H9 (cell line): ENCODE data around the gene CCDC85A. TPM values are rescaled to one million over a fixed set of nuclear protein-coding genes. Genes with fewer than 3 reads are reported as not detected.

Experiments used
- DNase-seq: peaks from one replicate; pipeline ENCODE4 v3.0.0-alpha.2; 2017
- H2AFZ ChIP-seq: one replicate; pipeline ENCODE4 v1.6.1; 2013; ENCODE audit warnings: mild to moderate bottlenecking, low read length, control low read depth, moderate library complexity
- H2AK5ac ChIP-seq: 2 replicates; pipeline ENCODE4 v1.6.1; 2013; ENCODE audit warnings: low read length, control low read depth, mixed read lengths; ENCODE audit not compliant: insufficient read length
- H2BK120ac ChIP-seq: one replicate; pipeline ENCODE4 v1.6.1; 2013; ENCODE audit warnings: low read depth, mild to moderate bottlenecking, low read length, control low read depth, inconsistent platforms; ENCODE audit not compliant: poor library complexity, severe bottlenecking
- H2BK12ac ChIP-seq: 2 replicates; pipeline ENCODE4 v1.6.1; 2013; ENCODE audit warnings: low read length, control low read depth, mixed read lengths, low read depth; ENCODE audit not compliant: insufficient read length
- H2BK15ac ChIP-seq: 2 replicates; pipeline ENCODE4 v1.6.1; 2013; ENCODE audit warnings: low read depth, low read length, control low read depth
- H2BK20ac ChIP-seq: one replicate; pipeline ENCODE4 v1.6.1; 2013; ENCODE audit warnings: low read depth, mild to moderate bottlenecking, low read length, control low read depth, inconsistent platforms; ENCODE audit not compliant: poor library complexity, severe bottlenecking
- H2BK5ac ChIP-seq: 2 replicates; pipeline ENCODE4 v1.6.1; 2013; ENCODE audit warnings: low read length, control low read depth, mixed read lengths; ENCODE audit not compliant: insufficient read length
- H3K14ac ChIP-seq: 2 replicates; pipeline ENCODE4 v1.6.1; 2013; ENCODE audit warnings: low read length, control low read depth; ENCODE audit not compliant: insufficient read depth
- H3K18ac ChIP-seq: 2 replicates; pipeline ENCODE4 v1.6.1; 2013; ENCODE audit warnings: low read depth, mild to moderate bottlenecking, mixed read lengths, low read length, control low read depth; ENCODE audit not compliant: insufficient read length
- H3K23ac ChIP-seq: 2 replicates; pipeline ENCODE4 v1.6.1; 2013; ENCODE audit warnings: low read length, control low read depth, mixed read lengths, low read depth; ENCODE audit not compliant: insufficient read length
- H3K23me2 ChIP-seq: 2 replicates; pipeline ENCODE4 v1.6.1; 2013; ENCODE audit warnings: low read depth, mild to moderate bottlenecking, mixed read lengths, low read length, control low read depth; ENCODE audit not compliant: insufficient read length, poor library complexity, severe bottlenecking
- H3K27ac ChIP-seq: 2 replicates; pipeline ENCODE4 v1.5.1; 2013; ENCODE audit warnings: low read length, control low read depth, mixed read lengths, low read depth; ENCODE audit not compliant: insufficient read length
- H3K27me3 ChIP-seq: 2 replicates; pipeline ENCODE4 v1.6.1; 2013; ENCODE audit warnings: low read length, control low read depth, inconsistent platforms; ENCODE audit not compliant: insufficient read depth
- H3K4ac ChIP-seq: 2 replicates; pipeline ENCODE4 v1.6.1; 2013; ENCODE audit warnings: low read depth, mild to moderate bottlenecking, control low read depth, inconsistent platforms, low read length, moderate library complexity
- H3K4me1 ChIP-seq: 2 replicates; pipeline ENCODE4 v1.6.1; 2013; ENCODE audit warnings: low read length, control low read depth, inconsistent platforms; ENCODE audit not compliant: insufficient read depth
- H3K4me2 ChIP-seq: 2 replicates; pipeline ENCODE4 v1.6.1; 2013; ENCODE audit warnings: low read length, control low read depth, mixed read lengths; ENCODE audit not compliant: insufficient read length, insufficient read depth
- H3K56ac ChIP-seq: 2 replicates; pipeline ENCODE4 v1.6.1; 2013; ENCODE audit warnings: low read depth, mild to moderate bottlenecking, mixed read lengths, low read length, control low read depth; ENCODE audit not compliant: insufficient read length
- H3K79me1 ChIP-seq: 2 replicates; pipeline ENCODE4 v1.6.1; 2013; ENCODE audit warnings: low read depth, mild to moderate bottlenecking, moderate library complexity, low read length, control low read depth, inconsistent platforms; ENCODE audit not compliant: insufficient read depth, poor library complexity, severe bottlenecking
- H3K79me2 ChIP-seq: 2 replicates; pipeline ENCODE4 v1.6.1; 2013; ENCODE audit warnings: low read length, control low read depth, inconsistent platforms; ENCODE audit not compliant: insufficient read depth
- H3K9ac ChIP-seq: 2 replicates; pipeline ENCODE4 v1.6.1; 2013; ENCODE audit warnings: low read length, control low read depth, mixed read lengths; ENCODE audit not compliant: insufficient read length; ENCODE audit errors: extremely low read depth
- H3K9me3 ChIP-seq: one replicate; pipeline ENCODE4 v1.6.1; 2013; ENCODE audit warnings: low read depth, low read length, inconsistent platforms; ENCODE audit not compliant: control insufficient read depth
- H3T11ph ChIP-seq: one replicate; pipeline ENCODE4 v1.6.1; 2013; ENCODE audit warnings: mild to moderate bottlenecking, low read length, control low read depth, inconsistent platforms
- H4K20me1 ChIP-seq: one replicate; pipeline ENCODE4 v1.6.1; 2013; ENCODE audit not compliant: control insufficient read depth, insufficient read length, insufficient read depth
- H4K5ac ChIP-seq: 2 replicates; pipeline ENCODE4 v1.6.1; 2013; ENCODE audit warnings: low read depth, mild to moderate bottlenecking, mixed read lengths, low read length, control low read depth; ENCODE audit not compliant: insufficient read length
- H4K8ac ChIP-seq: replicated peaks from 2 replicates; pipeline ENCODE4 v1.6.1; 2013; ENCODE audit warnings: low read length, control low read depth, mixed read lengths, low read depth; ENCODE audit not compliant: insufficient read length
- H4K91ac ChIP-seq: 2 replicates; pipeline ENCODE4 v1.6.1; 2013; ENCODE audit warnings: low read depth, mild to moderate bottlenecking, moderate library complexity, mixed read lengths, low read length, control low read depth; ENCODE audit not compliant: insufficient read length
- H3K27ac Mint-ChIP-seq, 3 experiments: 2 replicates in 2 of 3; 3 replicates in 1 of 3; pipeline ENCODE4 v1.8.0; 2020 to 2021; ENCODE audit warnings: mixed read lengths in 3 of 3, mild to moderate bottlenecking in 1 of 3, moderate library complexity in 1 of 3
- H3K27me3 Mint-ChIP-seq: 2 replicates; pipeline ENCODE4 v1.8.0; 2021; ENCODE audit warnings: low read depth, mild to moderate bottlenecking, moderate library complexity, mixed read lengths
- H3K36me3 Mint-ChIP-seq, 3 experiments: 2 replicates in 2 of 3; 3 replicates in 1 of 3; pipeline ENCODE4 v1.8.0; 2020 to 2021; ENCODE audit warnings: low read depth in 3 of 3, mixed read lengths in 3 of 3; ENCODE audit not compliant: insufficient read depth in 1 of 3
- H3K4me1 Mint-ChIP-seq, 2 experiments: 2 replicates each; pipeline ENCODE4 v1.8.0; 2020; ENCODE audit warnings: mixed read lengths in 2 of 2
- H3K4me3 Mint-ChIP-seq, 2 experiments: 2 replicates in 1 of 2; 3 replicates in 1 of 2; pipeline ENCODE4 v1.8.0; 2020 to 2021; ENCODE audit warnings: mild to moderate bottlenecking in 2 of 2, mixed read lengths in 2 of 2, moderate library complexity in 1 of 2
- H3K9me3 Mint-ChIP-seq, 2 experiments: 2 replicates in 1 of 2; 3 replicates in 1 of 2; pipeline ENCODE4 v1.8.0; 2020; ENCODE audit warnings: mild to moderate bottlenecking in 2 of 2, mixed read lengths in 2 of 2, moderate library complexity in 1 of 2
- CTCF ChIP-seq: fragments of 200-600 bp; sonication (generic); conservative IDR thresholded peaks from 3 replicates; pipeline ENCODE4 v1.8.0; 2021; ENCODE audit warnings: antibody characterized with exemption, mild to moderate bottlenecking
- WGBS: extraction: QIAGEN DNeasy Blood & Tissue Kit; methylation state at CpG from one replicate; pipeline ENCODE4 v1.1.7; 2013; ENCODE audit warnings: missing lambda C conversion rate, low lambda C conversion rate, mixed read lengths; ENCODE audit not compliant: insufficient read length; ENCODE audit errors: extremely low coverage; 5-methylcytosine and 5-hydroxymethylcytosine counted together
- total RNA-seq: library from RNA; stranded (reverse); gene quantifications from 2 replicates; pipeline ENCODE4 v1.2.1, GENCODE V29; 2021

Gene CCDC85A
- total RNA-seq, 1 experiment from 2014 or later = 0.17 TPM

DNA sequence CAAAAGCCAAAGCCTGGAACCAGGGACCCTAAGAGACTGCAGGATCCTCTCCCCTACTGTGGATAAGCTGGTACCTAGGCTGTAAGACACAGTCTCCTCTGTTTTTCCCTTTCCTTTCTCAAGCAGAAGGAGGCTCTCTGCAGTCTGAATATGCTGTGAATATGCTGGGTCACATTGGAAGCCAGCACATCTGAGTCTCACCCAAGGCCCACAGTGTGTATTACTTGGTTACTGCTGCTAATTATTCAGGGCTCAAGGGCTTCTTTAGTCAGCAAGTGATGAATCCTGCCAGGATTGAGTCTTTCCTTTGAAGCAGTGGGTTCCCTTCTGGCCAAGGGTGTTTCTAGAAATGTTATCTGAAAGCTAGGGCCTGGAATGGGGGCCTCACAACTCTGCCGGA, 60.7 kb downstream of the CCDC85A start:
- no peak overlapping the region for H3K27ac Mint-ChIP-seq
- DNase-seq = no peak
- no peaks in the 10 kb centered on the region for H3K79me1 ChIP-seq
- no peak overlapping the region for H3K4ac ChIP-seq
- H3K14ac ChIP-seq = no peak overlapping the region
- no peaks in the 10 kb centered on the region for H3K4me1 ChIP-seq
- H4K8ac ChIP-seq = no peak overlapping the region
- no peak overlapping the region for H2AFZ ChIP-seq
- no peak overlapping the region for H2AK5ac ChIP-seq
- no peaks in the 10 kb centered on the region for H3K4me1 Mint-ChIP-seq
- H3K36me3 Mint-ChIP-seq = peaks cover 0 to 4% (median 0%) of the 10 kb centered on the region in 3 experiments; a peak in 1 of 7 replicates
- H3K27me3 Mint-ChIP-seq = peaks cover 3% of the 10 kb centered on the region
- no peak overlapping the region for H3T11ph ChIP-seq
- no peaks in the 10 kb centered on the region for H3K79me2 ChIP-seq
- no peak overlapping the region for H4K5ac ChIP-seq
- H3K9ac ChIP-seq = no peak overlapping the region
- no peak overlapping the region for H3K27ac ChIP-seq
- WGBS = no CpG with 5 or more reads among the region's 1 CpG
- no peak for TF ChIP-seq CTCF
- no peak overlapping the region for H2BK5ac ChIP-seq
- H2BK12ac ChIP-seq = no peak overlapping the region
- H3K23ac ChIP-seq = no peak overlapping the region
- no peaks in the 10 kb centered on the region for H4K20me1 ChIP-seq
- no peak overlapping the region for H3K18ac ChIP-seq
- no peak overlapping the region for H2BK15ac ChIP-seq
- H3K4me2 ChIP-seq = no peak overlapping the region
- no peaks in the 10 kb centered on the region for H3K27me3 ChIP-seq
- H3K56ac ChIP-seq = no peak overlapping the region
- no peak overlapping the region for H4K91ac ChIP-seq
- H3K4me3 Mint-ChIP-seq = no peak overlapping the region
- no peak overlapping the region for H2BK120ac ChIP-seq
- H3K23me2 ChIP-seq = no peaks in the 10 kb centered on the region
- H2BK20ac ChIP-seq = no peak overlapping the region
- no peaks in the 10 kb centered on the region for H3K9me3 ChIP-seq
- H3K9me3 Mint-ChIP-seq = peaks cover 12 to 21% of the 10 kb centered on the region in 2 experiments; a peak in 4 of 5 replicates
